Measurements from ENCODE around the gene MAP3K15. TPM values are rescaled to one million over a fixed set of nuclear protein-coding genes. Genes with fewer than 3 reads are reported as not detected.

Gene MAP3K15, protein sequence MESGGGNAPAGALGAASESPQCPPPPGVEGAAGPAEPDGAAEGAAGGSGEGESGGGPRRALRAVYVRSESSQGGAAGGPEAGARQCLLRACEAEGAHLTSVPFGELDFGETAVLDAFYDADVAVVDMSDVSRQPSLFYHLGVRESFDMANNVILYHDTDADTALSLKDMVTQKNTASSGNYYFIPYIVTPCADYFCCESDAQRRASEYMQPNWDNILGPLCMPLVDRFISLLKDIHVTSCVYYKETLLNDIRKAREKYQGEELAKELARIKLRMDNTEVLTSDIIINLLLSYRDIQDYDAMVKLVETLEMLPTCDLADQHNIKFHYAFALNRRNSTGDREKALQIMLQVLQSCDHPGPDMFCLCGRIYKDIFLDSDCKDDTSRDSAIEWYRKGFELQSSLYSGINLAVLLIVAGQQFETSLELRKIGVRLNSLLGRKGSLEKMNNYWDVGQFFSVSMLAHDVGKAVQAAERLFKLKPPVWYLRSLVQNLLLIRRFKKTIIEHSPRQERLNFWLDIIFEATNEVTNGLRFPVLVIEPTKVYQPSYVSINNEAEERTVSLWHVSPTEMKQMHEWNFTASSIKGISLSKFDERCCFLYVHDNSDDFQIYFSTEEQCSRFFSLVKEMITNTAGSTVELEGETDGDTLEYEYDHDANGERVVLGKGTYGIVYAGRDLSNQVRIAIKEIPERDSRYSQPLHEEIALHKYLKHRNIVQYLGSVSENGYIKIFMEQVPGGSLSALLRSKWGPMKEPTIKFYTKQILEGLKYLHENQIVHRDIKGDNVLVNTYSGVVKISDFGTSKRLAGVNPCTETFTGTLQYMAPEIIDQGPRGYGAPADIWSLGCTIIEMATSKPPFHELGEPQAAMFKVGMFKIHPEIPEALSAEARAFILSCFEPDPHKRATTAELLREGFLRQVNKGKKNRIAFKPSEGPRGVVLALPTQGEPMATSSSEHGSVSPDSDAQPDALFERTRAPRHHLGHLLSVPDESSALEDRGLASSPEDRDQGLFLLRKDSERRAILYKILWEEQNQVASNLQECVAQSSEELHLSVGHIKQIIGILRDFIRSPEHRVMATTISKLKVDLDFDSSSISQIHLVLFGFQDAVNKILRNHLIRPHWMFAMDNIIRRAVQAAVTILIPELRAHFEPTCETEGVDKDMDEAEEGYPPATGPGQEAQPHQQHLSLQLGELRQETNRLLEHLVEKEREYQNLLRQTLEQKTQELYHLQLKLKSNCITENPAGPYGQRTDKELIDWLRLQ (N-terminal part only)
- not detected in 2 replicates for total RNA-seq (2014; rRNA removed; shearing (Covaris generic); ENCODE audit: low replicate concordance)

DNA sequence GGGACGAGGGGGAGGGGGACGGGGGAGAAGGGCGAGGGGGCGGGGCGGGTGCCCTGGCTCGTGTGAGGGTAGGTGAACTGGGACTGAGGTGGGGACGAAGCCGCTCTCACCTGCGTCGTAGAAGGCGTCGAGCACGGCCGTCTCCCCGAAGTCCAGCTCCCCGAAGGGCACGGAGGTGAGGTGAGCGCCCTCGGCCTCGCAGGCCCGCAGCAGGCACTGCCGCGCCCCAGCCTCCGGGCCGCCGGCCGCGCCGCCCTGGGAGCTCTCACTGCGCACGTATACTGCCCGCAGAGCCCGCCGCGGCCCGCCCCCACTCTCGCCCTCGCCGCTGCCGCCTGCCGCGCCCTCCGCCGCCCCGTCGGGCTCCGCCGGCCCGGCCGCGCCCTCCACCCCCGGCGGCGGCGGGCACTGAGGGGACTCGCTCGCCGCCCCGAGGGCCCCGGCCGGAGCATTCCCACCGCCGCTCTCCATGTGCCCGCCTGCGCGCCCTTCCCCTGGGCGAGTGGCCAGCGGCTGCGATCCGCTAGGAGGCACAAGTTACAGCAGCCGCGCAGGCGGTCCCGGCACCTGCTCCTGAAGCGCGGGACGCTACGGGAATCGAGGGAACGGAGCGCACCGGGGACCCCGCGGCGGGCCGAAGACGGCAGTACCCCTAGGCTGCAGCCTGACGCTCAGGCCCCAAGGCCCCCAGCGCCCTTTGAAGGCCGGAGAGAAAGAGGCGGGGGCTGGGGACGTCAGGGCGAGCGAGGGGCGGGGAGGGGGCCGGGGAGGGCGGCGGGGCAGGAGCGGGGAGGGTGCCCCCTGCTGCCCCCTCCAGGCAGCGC lies at the start of gene MAP3K15:
TSS of gene MAP3K15 (minus strand) at position 718 of the 824 bp plus-strand sequence. CDS start at position 471, 247 bp downstream.
- no peak within 1 kb of the TSS for H3K4me3 ChIP-seq (ENCODE audit: low read length)
- H3K36me3 ChIP-seq (ENCODE audit: insufficient read depth, low read length) = no peaks in the 10 kb centered on the region
- H3K4me2 ChIP-seq (ENCODE audit: low read depth, low read length, poor library complexity, severe bottlenecking) = no peak within 1 kb of the TSS
- no peaks in the 10 kb centered on the region for H3K27me3 ChIP-seq (ENCODE audit: low read length)
- no peaks in the 10 kb centered on the region for H3K79me2 ChIP-seq (ENCODE audit: low read length)
- H3K4me1 ChIP-seq (ENCODE audit: low read length) = no peaks in the 10 kb centered on the region
- no peaks in the 10 kb centered on the region for H4K20me1 ChIP-seq (ENCODE audit: insufficient read depth, low read depth, low read length)
- no peak within 1 kb of the TSS for H2AFZ ChIP-seq (ENCODE audit: low read length)
- H3K9me3 ChIP-seq (ENCODE audit: low read length) = no peaks in the 10 kb centered on the region
- DNase-seq = no peak
- no peak within 1 kb of the TSS for H3K27ac ChIP-seq (ENCODE audit: low read length)
- no peaks in the 10 kb centered on the region for H3K9me2 ChIP-seq (replicated peaks; ENCODE audit: insufficient read depth, low read length)
- no peak within 1 kb of the TSS for H3K9ac ChIP-seq (ENCODE audit: low read length)

DNA sequence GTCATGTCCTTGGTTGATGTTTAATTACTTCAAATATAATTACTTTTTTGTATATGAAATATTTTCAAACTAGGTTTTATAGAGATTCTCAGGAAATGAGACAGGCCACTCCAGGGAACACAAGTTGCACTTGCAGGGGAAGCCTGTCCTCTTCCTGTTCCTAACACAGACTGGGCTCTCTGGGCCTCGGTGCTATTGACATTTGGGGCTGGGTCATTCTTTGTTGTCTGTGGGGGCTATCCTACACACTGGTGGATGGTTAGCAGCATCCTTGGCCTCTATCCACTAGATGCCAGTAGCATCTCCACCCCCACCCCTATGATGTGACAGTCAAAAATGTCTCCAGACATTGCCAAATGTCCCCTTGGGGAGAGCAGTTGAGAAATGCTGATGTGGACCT lies 49.3 kb upstream of the MAP3K15 start:
- H3K9me2 ChIP-seq (replicated peaks; ENCODE audit: insufficient read depth, low read length) = no peaks in the 10 kb centered on the region
- no peaks in the 10 kb centered on the region for H3K79me2 ChIP-seq (ENCODE audit: low read length)
- no peak overlapping the region for H3K9ac ChIP-seq (ENCODE audit: low read length)
- no peaks in the 10 kb centered on the region for H3K9me3 ChIP-seq (ENCODE audit: low read length)
- no peaks in the 10 kb centered on the region for H3K36me3 ChIP-seq (ENCODE audit: insufficient read depth, low read length)
- no peaks in the 10 kb centered on the region for H3K27me3 ChIP-seq (ENCODE audit: low read length)
- H3K4me2 ChIP-seq (ENCODE audit: low read depth, low read length, poor library complexity, severe bottlenecking) = peak overlapping the region; percentile 28
- H4K20me1 ChIP-seq (ENCODE audit: insufficient read depth, low read depth, low read length) = no peaks in the 10 kb centered on the region
- peak overlapping the region; percentile 73 for H3K27ac ChIP-seq (ENCODE audit: low read length)
- no peak for DNase-seq
- H3K4me1 ChIP-seq (ENCODE audit: low read length) = peaks cover 39% of the 10 kb centered on the region
- H2AFZ ChIP-seq (ENCODE audit: low read length) = no peak overlapping the region
- H3K4me3 ChIP-seq (ENCODE audit: low read length) = no peak overlapping the region

DNA sequence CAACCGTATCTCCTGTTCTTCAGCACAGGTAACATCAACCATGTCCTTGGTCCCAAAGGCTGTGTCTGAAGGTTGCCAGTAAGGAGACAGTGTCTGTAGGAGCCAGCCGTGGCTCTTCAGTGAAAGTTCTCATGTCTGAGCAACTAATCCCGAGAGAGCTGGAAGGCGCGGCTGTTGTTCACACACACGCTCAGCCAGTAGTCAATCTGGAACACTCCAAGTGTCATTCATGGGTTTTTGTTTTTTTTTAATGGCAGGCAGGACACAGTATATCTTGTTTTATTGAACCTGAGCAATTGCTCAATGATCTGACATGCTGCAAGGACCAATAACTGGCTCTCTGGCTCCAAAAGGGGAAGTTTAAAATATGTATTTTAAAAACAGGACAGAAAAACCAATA lies 48.4 kb upstream of the MAP3K15 start:
- Histone ChIP-seq H3K4me1 (ENCODE audit: low read length) (peaks cover 40% of the 10 kb centered on the region), H3K79me2 (ENCODE audit: low read length) (no peaks in the 10 kb centered on the region), H3K9me3 (ENCODE audit: low read length) (no peaks in the 10 kb centered on the region), H2AFZ (ENCODE audit: low read length) (no peak overlapping the region), H3K9me2 (replicated peaks; ENCODE audit: insufficient read depth, low read length) (no peaks in the 10 kb centered on the region), H3K36me3 (ENCODE audit: insufficient read depth, low read length) (no peaks in the 10 kb centered on the region), H4K20me1 (ENCODE audit: insufficient read depth, low read depth, low read length) (no peaks in the 10 kb centered on the region), H3K27me3 (ENCODE audit: low read length) (no peaks in the 10 kb centered on the region), H3K4me3 (ENCODE audit: low read length) (no peak overlapping the region), H3K4me2 (ENCODE audit: low read depth, low read length, poor library complexity, severe bottlenecking) (peak overlapping the region; percentile 28), H3K27ac (ENCODE audit: low read length) (peak overlapping the region; percentile 73), H3K9ac (ENCODE audit: low read length) (0 out of 2 replicates have a peak overlapping the region, but pooled peaks have one; percentile 13)
- DNase-seq = no peak

DNA sequence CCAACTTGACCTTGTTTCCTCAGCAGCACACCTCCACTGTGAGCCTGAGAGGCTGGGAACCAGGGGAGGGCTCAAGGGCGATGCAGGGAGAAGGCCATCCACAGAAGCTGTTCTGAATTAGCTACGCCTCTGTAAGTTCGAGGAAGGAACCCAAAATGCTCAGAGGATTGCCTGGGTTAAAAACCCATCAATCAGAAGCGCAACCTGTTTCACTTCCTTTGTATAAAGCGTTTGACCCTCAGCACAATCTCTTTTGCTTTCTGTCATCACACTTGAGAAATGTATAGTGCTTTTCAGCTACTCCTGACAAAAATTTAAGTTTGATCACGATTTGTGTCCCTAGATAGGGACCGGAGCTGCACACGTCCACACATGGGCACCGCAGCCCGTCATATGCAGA lies 48.0 kb upstream of the MAP3K15 start:
- H3K4me3 ChIP-seq (ENCODE audit: low read length) = no peak overlapping the region
- H4K20me1 ChIP-seq (ENCODE audit: insufficient read depth, low read depth, low read length) = no peaks in the 10 kb centered on the region
- no peaks in the 10 kb centered on the region for H3K36me3 ChIP-seq (ENCODE audit: insufficient read depth, low read length)
- H3K27ac ChIP-seq (ENCODE audit: low read length) = peak overlapping the region; percentile 73
- peaks cover 45% of the 10 kb centered on the region for H3K4me1 ChIP-seq (ENCODE audit: low read length)
- no peaks in the 10 kb centered on the region for H3K79me2 ChIP-seq (ENCODE audit: low read length)
- no peaks in the 10 kb centered on the region for H3K9me2 ChIP-seq (replicated peaks; ENCODE audit: insufficient read depth, low read length)
- no peak overlapping the region for H2AFZ ChIP-seq (ENCODE audit: low read length)
- no peaks in the 10 kb centered on the region for H3K9me3 ChIP-seq (ENCODE audit: low read length)
- H3K27me3 ChIP-seq (ENCODE audit: low read length) = no peaks in the 10 kb centered on the region
- peak overlapping the region; percentile 28 for H3K4me2 ChIP-seq (ENCODE audit: low read depth, low read length, poor library complexity, severe bottlenecking)
- H3K9ac ChIP-seq (ENCODE audit: low read length) = peak overlapping the region; percentile 5; the same call in 1 of the 2 replicates
- DNase-seq = peak; percentile 65

DNA sequence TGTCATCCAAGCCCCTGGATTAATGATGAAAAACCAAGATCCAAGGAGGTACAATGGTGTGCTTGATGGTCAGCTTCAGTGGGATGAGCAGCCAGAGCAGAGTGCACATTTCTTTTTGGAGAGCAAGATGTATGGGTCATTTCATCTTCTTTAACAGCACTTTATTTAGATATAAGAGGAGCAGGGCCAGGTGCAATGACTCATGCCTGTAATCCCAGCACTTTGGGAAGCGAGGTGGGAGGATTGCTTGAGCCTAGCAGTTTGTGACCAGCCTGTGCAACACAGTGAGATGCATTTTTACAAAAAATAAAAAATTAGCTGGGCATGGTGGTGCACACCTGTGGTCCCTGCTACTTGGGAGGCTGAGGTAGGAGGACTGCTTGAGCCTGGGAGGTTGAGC lies 45.3 kb upstream of the MAP3K15 start:
- H3K9ac ChIP-seq (ENCODE audit: low read length) = no peak overlapping the region
- no peaks in the 10 kb centered on the region for H4K20me1 ChIP-seq (ENCODE audit: insufficient read depth, low read depth, low read length)
- peak overlapping the region; percentile 14; the same call in 1 of the 2 replicates for H3K27ac ChIP-seq (ENCODE audit: low read length)
- peaks cover 51% of the 10 kb centered on the region for H3K4me1 ChIP-seq (ENCODE audit: low read length)
- no peaks in the 10 kb centered on the region for H3K36me3 ChIP-seq (ENCODE audit: insufficient read depth, low read length)
- no peak for DNase-seq
- H3K27me3 ChIP-seq (ENCODE audit: low read length) = no peaks in the 10 kb centered on the region
- no peaks in the 10 kb centered on the region for H3K9me3 ChIP-seq (ENCODE audit: low read length)
- no peaks in the 10 kb centered on the region for H3K9me2 ChIP-seq (replicated peaks; ENCODE audit: insufficient read depth, low read length)
- H3K79me2 ChIP-seq (ENCODE audit: low read length) = 0 out of 2 replicates have a peak, but pooled peaks cover 3% of the 10 kb centered on the region
- no peak overlapping the region for H2AFZ ChIP-seq (ENCODE audit: low read length)
- H3K4me2 ChIP-seq (ENCODE audit: low read depth, low read length, poor library complexity, severe bottlenecking) = no peak overlapping the region
- no peak overlapping the region for H3K4me3 ChIP-seq (ENCODE audit: low read length)

DNA sequence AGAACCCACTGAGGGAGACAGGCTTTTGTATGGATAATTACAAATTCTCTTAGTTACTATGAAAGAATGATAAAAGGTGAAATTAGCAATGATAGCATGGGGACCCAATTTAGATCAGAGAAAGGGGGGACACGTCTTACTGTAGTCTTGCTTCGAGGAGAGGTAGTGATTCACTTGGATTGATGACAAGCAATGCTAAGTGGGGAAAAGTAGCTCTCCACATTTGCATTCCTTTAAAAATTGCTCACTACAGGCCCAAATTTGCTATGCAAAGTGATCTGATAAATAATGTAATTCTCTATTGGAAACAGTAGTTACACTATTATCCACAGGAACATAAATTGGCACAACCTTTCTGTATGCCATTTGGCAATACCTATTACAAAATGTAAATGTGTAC lies 42.5 kb upstream of the MAP3K15 start:
- Histone ChIP-seq H3K79me2 (ENCODE audit: low read length) (0 out of 2 replicates have a peak, but pooled peaks cover 3% of the 10 kb centered on the region), H3K36me3 (ENCODE audit: insufficient read depth, low read length) (no peaks in the 10 kb centered on the region), H3K27ac (ENCODE audit: low read length) (peak overlapping the region; percentile 56), H3K9ac (ENCODE audit: low read length) (no peak overlapping the region), H3K27me3 (ENCODE audit: low read length) (no peaks in the 10 kb centered on the region), H3K4me3 (ENCODE audit: low read length) (no peak overlapping the region), H4K20me1 (ENCODE audit: insufficient read depth, low read depth, low read length) (no peaks in the 10 kb centered on the region), H3K9me2 (replicated peaks; ENCODE audit: insufficient read depth, low read length) (no peaks in the 10 kb centered on the region), H3K4me2 (ENCODE audit: low read depth, low read length, poor library complexity, severe bottlenecking) (no peak overlapping the region), H3K4me1 (ENCODE audit: low read length) (peaks cover 33% of the 10 kb centered on the region), H2AFZ (ENCODE audit: low read length) (no peak overlapping the region), H3K9me3 (ENCODE audit: low read length) (no peaks in the 10 kb centered on the region)
- no peak for DNase-seq

DNA sequence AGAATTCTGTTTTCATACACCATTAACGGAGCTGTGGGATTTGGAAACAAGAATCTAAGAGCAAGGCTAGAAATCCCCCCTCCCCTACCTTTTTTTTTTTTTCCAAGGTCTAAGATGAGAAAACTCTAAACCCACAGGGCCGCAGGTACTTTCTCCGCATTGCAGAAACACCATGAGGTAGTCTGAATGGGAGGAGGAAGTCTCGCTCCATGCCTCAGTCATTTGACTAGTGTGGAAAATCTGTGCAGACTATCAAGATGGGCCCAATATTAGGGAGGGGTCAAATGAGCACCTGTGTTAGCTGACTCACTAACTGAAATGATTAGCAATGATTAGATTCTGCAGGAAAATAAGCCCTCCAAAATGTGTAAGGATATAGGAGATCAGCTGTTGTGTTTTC lies 40.9 kb upstream of the MAP3K15 start:
- Histone ChIP-seq H3K27ac (ENCODE audit: low read length) (0 out of 2 replicates have a peak overlapping the region, but pooled peaks have one; percentile 3), H4K20me1 (ENCODE audit: insufficient read depth, low read depth, low read length) (no peaks in the 10 kb centered on the region), H2AFZ (ENCODE audit: low read length) (no peak overlapping the region), H3K27me3 (ENCODE audit: low read length) (no peaks in the 10 kb centered on the region), H3K4me1 (ENCODE audit: low read length) (peaks cover 45% of the 10 kb centered on the region), H3K36me3 (ENCODE audit: insufficient read depth, low read length) (no peaks in the 10 kb centered on the region), H3K79me2 (ENCODE audit: low read length) (0 out of 2 replicates have a peak, but pooled peaks cover 3% of the 10 kb centered on the region), H3K9ac (ENCODE audit: low read length) (no peak overlapping the region), H3K9me3 (ENCODE audit: low read length) (no peaks in the 10 kb centered on the region), H3K4me3 (ENCODE audit: low read length) (no peak overlapping the region), H3K4me2 (ENCODE audit: low read depth, low read length, poor library complexity, severe bottlenecking) (no peak overlapping the region), H3K9me2 (replicated peaks; ENCODE audit: insufficient read depth, low read length) (no peaks in the 10 kb centered on the region)
- DNase-seq = no peak

Data from Karpas-422 (cell line).